Lower leg skin (tissue), 3 donors: Measurements from ENCODE around the gene LRP1B.

Source experiments
- POLR2A ChIP-seq, 2 donors: fragments of 450-650 bp; IDR thresholded peaks; one replicate each; pipeline ENCODE4 v1.6.1; 2016 to 2017; ENCODE audit warnings: antibody characterized with exemption in 2 of 2, mild to moderate bottlenecking in 1 of 2, moderate library complexity in 1 of 2
- TF ChIP-seq, protein P1 (sequence below), 3 donors: fragments of 450-650 bp; IDR thresholded peaks; one replicate each; pipeline ENCODE4 v1.5.1; 2016; ENCODE audit warnings: antibody characterized with exemption in 3 of 3, mild to moderate bottlenecking in 3 of 3, moderate library complexity in 2 of 3

DNA sequence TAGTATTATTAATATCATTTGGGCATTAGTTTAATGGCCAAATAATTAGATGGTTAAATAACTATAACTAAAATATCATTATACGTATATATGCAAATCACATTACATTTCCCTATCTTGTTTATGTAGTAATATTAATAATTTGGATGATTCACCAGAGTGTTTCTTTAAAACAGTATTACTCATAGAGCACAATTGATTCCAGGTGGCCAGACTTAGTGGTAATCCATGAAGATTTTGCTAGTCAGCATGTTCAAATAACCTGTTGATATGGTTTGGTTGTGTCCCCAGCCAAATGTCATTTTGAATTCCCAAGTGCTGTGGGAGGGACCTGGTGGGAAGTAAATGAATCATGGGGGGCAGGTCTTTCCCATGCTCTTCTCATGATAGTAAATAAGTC, 782.3 kb downstream of the LRP1B start:
- TF ChIP-seq, protein P1, sequence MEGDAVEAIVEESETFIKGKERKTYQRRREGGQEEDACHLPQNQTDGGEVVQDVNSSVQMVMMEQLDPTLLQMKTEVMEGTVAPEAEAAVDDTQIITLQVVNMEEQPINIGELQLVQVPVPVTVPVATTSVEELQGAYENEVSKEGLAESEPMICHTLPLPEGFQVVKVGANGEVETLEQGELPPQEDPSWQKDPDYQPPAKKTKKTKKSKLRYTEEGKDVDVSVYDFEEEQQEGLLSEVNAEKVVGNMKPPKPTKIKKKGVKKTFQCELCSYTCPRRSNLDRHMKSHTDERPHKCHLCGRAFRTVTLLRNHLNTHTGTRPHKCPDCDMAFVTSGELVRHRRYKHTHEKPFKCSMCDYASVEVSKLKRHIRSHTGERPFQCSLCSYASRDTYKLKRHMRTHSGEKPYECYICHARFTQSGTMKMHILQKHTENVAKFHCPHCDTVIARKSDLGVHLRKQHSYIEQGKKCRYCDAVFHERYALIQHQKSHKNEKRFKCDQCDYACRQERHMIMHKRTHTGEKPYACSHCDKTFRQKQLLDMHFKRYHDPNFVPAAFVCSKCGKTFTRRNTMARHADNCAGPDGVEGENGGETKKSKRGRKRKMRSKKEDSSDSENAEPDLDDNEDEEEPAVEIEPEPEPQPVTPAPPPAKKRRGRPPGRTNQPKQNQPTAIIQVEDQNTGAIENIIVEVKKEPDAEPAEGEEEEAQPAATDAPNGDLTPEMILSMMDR (IDR thresholded peaks at IDR 0.05) = no peak
- no peak for TF ChIP-seq POLR2A (IDR thresholded peaks at IDR 0.05)
